Panc1 (cell line): ENCODE data around the gene TNFRSF25. TPM values are rescaled to one million over a fixed set of nuclear protein-coding genes. Genes with fewer than 3 reads are reported as not detected.

Source experiments
- ATAC-seq: fragments of 200-7000 bp; cut with Tn5 transposase; 2 replicates; pipeline ENCODE4 v1.9.1; 2020; ENCODE audit warnings: mild to moderate bottlenecking, moderate library complexity
- BruUV-seq: library from RNA; stranded (reverse); fragments of 400-500 nt; replicated peaks from 2 replicates; lab custom pipeline; 2021; lab: Mats Ljungman, UMichigan
- CTCF ChIA-PET: fragments of 300-600 bp; sonication (Branson Sonifier 250); formaldehyde crosslinking; loops from one replicate; lab custom pipeline; 2022; ENCODE audit warnings: antibody characterized with exemption; lab: Charles Lee
- POLR2A ChIA-PET: fragments of 300-600 bp; sonication (Branson Sonifier 250); formaldehyde crosslinking; loops from one replicate; lab custom pipeline; 2022; ENCODE audit warnings: antibody characterized with exemption; lab: Charles Lee
- DNase-seq: peaks from one replicate; pipeline ENCODE4 v3.0.0-alpha.2; 2010; ENCODE audit warnings: low read depth, low spot score
- H3K27ac ChIP-seq: 2 replicates; pipeline ENCODE4 v1.5.1; 2011; ENCODE audit warnings: mild to moderate bottlenecking, low read length, inconsistent platforms
- H3K27me3 ChIP-seq: fragments of 200-500 bp; sonication (Bioruptor generic); 2 replicates; pipeline ENCODE4 v1.6.0; 2014; ENCODE audit warnings: low read length, inconsistent platforms; ENCODE audit not compliant: control insufficient read depth, insufficient read depth
- H3K36me3 ChIP-seq: fragments of 200-500 bp; sonication (Bioruptor generic); 2 replicates; pipeline ENCODE4 v1.5.1; 2014; ENCODE audit warnings: inconsistent platforms, mild to moderate bottlenecking, low read length, moderate library complexity; ENCODE audit not compliant: control insufficient read depth, insufficient read depth
- H3K4me1 ChIP-seq: 2 replicates; pipeline ENCODE4 v1.5.1; 2011; ENCODE audit warnings: inconsistent platforms, mild to moderate bottlenecking, low read length, moderate library complexity; ENCODE audit not compliant: control insufficient read depth, insufficient read depth
- H3K4me3 ChIP-seq, 2 experiments: 2 replicates each; pipeline ENCODE4 v1.5.1; 2011 to 2012; ENCODE audit warnings: low read depth in 2 of 2, low read length in 2 of 2, mild to moderate bottlenecking in 2 of 2, inconsistent platforms in 1 of 2, moderate library complexity in 1 of 2
- H3K9me3 ChIP-seq: fragments of 200-500 bp; sonication (Bioruptor generic); 2 replicates; pipeline ENCODE4 v1.5.1; 2014; ENCODE audit warnings: low read depth, mild to moderate bottlenecking, inconsistent platforms, low read length, moderate library complexity; ENCODE audit not compliant: control insufficient read depth, insufficient read depth
- POLR2AphosphoS5 ChIP-seq: IDR thresholded peaks from 2 replicates; pipeline ENCODE4 v1.6.1; 2012; ENCODE audit warnings: mild to moderate bottlenecking, low read depth, low read length, moderate library complexity
- SIN3A ChIP-seq: IDR thresholded peaks from 2 replicates; pipeline ENCODE4 v1.6.1; 2012; ENCODE audit warnings: low read depth, mild to moderate bottlenecking, low read length, moderate library complexity, borderline replicate concordance; ENCODE audit not compliant: insufficient read depth
- TCF7L2 ChIP-seq: IDR thresholded peaks from 2 replicates; pipeline ENCODE4 v1.6.1; 2011; ENCODE audit warnings: mild to moderate bottlenecking, low read depth, low read length, inconsistent platforms
- in situ Hi-C: cut with HindIII; loops from 2 replicates; pipeline ENCODE4 v1.10.0; 2016; ENCODE audit warnings: low sequenced_read_pairs, low pct_unique_long_range_greater_than_20kb
- intact Hi-C: fragments of 100-400 bp; cut with micrococcal nuclease; formaldehyde crosslinking; loops from one replicate; pipeline ENCODE4 v1.10.0; 2022; ENCODE audit not compliant: unreplicated experiment
- total RNA-seq: library from RNA; stranded (reverse); gene quantifications from one replicate; pipeline ENCODE4 v1.2.1, GENCODE V29; 2021; ENCODE audit not compliant: unreplicated experiment
- TF ChIP-seq, protein P1 (sequence below): fragments of 450-650 bp; IDR thresholded peaks from 2 replicates; pipeline ENCODE4 v1.5.1; 2017; ENCODE audit warnings: mild to moderate bottlenecking
- TF ChIP-seq, protein P2 (sequence below), 2 experiments: IDR thresholded peaks; 2 replicates each; pipeline ENCODE4 v1.6.1; 2011 to 2012; ENCODE audit warnings: low read depth in 2 of 2, control low read depth in 1 of 2, low read length in 1 of 2, mild to moderate bottlenecking in 1 of 2, moderate library complexity in 1 of 2; ENCODE audit not compliant: insufficient read depth in 1 of 2

TNFRSF25 gene
- total RNA-seq, 1 experiment from 2014 or later = 7.0 TPM

DNA sequence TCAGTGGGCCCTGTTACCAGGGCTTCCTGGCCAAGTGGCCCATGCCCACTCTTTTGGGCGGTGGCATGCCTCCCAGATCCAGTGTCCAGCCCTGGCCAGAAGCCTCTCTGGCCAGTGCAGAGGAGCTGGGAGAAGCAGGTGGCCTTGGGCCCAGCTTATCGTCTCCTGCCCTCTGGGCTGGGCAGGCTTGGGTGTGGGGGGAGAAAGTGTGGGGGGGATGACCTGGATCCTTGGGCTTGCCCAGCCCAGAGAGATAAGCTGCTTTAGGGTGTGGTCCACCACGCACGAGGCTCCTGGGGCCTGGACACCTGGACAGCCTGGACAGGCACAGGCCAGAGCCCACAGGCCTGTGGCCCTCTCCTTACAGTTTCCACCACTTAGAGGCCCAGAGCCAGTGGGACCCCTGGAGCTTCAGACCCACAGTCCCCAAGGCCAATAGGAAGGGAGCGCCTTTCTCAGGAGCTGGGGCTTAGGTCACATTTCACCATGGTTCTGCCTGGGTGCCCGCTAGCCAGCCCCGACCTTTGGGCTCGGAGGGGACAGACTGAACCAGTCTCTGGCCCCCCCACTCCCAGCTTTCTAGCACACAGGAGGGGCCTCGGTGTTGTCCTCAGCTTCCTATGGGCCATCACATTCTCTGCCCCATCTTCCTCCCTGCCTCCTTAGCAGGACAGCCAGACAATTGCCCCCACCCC, 39.5 kb downstream of the TNFRSF25 start:
- ChIA-PET POLR2A (interaction anchor here (1.1 kb wide), 1 partner anchor 60 kb away, joined by 3 read pairs; no protein-coding TSS in a partner anchor), CTCF (interaction anchor here (0.5 to 1.6 kb wide), 4 partner anchors 11 to 180 kb away, joined by 4 to 35 read pairs (median 8); partner anchors contain the start of gene ACOT7)
- H3K36me3 ChIP-seq = no peaks in the 10 kb centered on the region; the same call in 1 of the 2 replicates
- peaks cover 26% of the 10 kb centered on the region for H3K4me1 ChIP-seq
- H3K27me3 ChIP-seq = no peaks in the 10 kb centered on the region
- TF ChIP-seq POLR2AphosphoS5 (no peak), SIN3A (no peak), TCF7L2 (no peak)
- TF ChIP-seq, protein P1, sequence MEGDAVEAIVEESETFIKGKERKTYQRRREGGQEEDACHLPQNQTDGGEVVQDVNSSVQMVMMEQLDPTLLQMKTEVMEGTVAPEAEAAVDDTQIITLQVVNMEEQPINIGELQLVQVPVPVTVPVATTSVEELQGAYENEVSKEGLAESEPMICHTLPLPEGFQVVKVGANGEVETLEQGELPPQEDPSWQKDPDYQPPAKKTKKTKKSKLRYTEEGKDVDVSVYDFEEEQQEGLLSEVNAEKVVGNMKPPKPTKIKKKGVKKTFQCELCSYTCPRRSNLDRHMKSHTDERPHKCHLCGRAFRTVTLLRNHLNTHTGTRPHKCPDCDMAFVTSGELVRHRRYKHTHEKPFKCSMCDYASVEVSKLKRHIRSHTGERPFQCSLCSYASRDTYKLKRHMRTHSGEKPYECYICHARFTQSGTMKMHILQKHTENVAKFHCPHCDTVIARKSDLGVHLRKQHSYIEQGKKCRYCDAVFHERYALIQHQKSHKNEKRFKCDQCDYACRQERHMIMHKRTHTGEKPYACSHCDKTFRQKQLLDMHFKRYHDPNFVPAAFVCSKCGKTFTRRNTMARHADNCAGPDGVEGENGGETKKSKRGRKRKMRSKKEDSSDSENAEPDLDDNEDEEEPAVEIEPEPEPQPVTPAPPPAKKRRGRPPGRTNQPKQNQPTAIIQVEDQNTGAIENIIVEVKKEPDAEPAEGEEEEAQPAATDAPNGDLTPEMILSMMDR = no peak
- TF ChIP-seq, protein P2, sequence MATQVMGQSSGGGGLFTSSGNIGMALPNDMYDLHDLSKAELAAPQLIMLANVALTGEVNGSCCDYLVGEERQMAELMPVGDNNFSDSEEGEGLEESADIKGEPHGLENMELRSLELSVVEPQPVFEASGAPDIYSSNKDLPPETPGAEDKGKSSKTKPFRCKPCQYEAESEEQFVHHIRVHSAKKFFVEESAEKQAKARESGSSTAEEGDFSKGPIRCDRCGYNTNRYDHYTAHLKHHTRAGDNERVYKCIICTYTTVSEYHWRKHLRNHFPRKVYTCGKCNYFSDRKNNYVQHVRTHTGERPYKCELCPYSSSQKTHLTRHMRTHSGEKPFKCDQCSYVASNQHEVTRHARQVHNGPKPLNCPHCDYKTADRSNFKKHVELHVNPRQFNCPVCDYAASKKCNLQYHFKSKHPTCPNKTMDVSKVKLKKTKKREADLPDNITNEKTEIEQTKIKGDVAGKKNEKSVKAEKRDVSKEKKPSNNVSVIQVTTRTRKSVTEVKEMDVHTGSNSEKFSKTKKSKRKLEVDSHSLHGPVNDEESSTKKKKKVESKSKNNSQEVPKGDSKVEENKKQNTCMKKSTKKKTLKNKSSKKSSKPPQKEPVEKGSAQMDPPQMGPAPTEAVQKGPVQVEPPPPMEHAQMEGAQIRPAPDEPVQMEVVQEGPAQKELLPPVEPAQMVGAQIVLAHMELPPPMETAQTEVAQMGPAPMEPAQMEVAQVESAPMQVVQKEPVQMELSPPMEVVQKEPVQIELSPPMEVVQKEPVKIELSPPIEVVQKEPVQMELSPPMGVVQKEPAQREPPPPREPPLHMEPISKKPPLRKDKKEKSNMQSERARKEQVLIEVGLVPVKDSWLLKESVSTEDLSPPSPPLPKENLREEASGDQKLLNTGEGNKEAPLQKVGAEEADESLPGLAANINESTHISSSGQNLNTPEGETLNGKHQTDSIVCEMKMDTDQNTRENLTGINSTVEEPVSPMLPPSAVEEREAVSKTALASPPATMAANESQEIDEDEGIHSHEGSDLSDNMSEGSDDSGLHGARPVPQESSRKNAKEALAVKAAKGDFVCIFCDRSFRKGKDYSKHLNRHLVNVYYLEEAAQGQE (IDR thresholded peaks at IDR 0.05; ENCODE audit: insufficient read depth in 1 of 2, low read depth in 2 of 2, low read length in 1 of 2) = no peak
- intact Hi-C loops = no loop called here
- no peaks in the 10 kb centered on the region for H3K9me3 ChIP-seq
- H3K4me3 ChIP-seq = no peak overlapping the region
- no peak for DNase-seq
- in situ Hi-C loops = no loop called here
- no peak overlapping the region for H3K27ac ChIP-seq
- BruUV-seq = no TSS peak
- ATAC-seq = no peak

DNA sequence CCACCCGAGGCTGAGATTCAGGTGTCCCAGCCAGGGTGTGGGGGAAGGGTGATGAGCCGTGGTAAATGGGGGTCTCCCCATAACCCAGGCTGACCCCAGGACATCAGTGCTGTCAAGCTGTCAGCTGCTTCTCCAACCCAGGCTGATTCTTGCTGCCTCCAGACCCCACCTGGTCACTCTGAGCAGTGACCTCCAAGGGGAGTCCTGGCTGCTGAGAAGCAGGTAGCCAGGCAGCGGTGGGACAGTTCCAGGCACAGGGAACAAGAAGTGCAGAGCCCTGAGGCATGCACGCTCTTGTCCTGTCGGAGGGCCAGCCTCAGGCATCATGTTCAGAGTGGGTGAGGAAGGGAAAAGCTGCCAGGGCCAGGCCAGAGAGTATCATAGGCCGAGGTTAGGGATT, 40.3 kb downstream of the TNFRSF25 start:
- POLR2A ChIA-PET = interaction anchor here (1.1 kb wide), 1 partner anchor 59 kb away, joined by 3 read pairs; no protein-coding TSS in a partner anchor
- intact Hi-C loops = no loop called here
- H3K27me3 ChIP-seq = no peaks in the 10 kb centered on the region
- H3K27ac ChIP-seq = no peak overlapping the region
- TF ChIP-seq, protein P1 = no peak
- TF ChIP-seq, protein P2 (IDR thresholded peaks at IDR 0.05; ENCODE audit: insufficient read depth in 1 of 2, low read depth in 2 of 2, low read length in 1 of 2) = no peak
- TF ChIP-seq POLR2AphosphoS5 = no peak
- no peak for TF ChIP-seq TCF7L2
- no peak for TF ChIP-seq SIN3A
- no TSS peak for BruUV-seq
- CTCF ChIA-PET = interaction anchor here (0.6 to 1.6 kb wide), 3 partner anchors 12 to 79 kb away, joined by 3 to 35 read pairs (median 9); no protein-coding TSS in a partner anchor
- no peaks in the 10 kb centered on the region; the same call in 1 of the 2 replicates for H3K36me3 ChIP-seq
- no peak for ATAC-seq
- H3K9me3 ChIP-seq = no peaks in the 10 kb centered on the region
- in situ Hi-C loops = no loop called here
- no peak for DNase-seq
- no peak overlapping the region for H3K4me3 ChIP-seq
- H3K4me1 ChIP-seq = peaks cover 26% of the 10 kb centered on the region
